Astrocyte (in vitro differentiated cells and primary cell): ENCODE measurements around the gene MTFR2. TPM values are rescaled to one million over a fixed set of nuclear protein-coding genes. Genes with fewer than 3 reads are reported as not detected.

Experiments
- DNase-seq: peaks from one replicate; pipeline ENCODE4 v3.0.0-alpha.2; 2010; ENCODE audit warnings: low read depth
- FAIRE-seq: peaks from 2 replicates; lab custom pipeline; 2011; peaks lifted over from hg19 to GRCh38; lab: Jason Lieb, UNC
- H2AFZ ChIP-seq: 2 replicates; pipeline ENCODE4 v1.6.0; 2012; ENCODE audit warnings: low read depth, low read length, inconsistent platforms
- H3K27ac ChIP-seq: 2 replicates; pipeline ENCODE4 v1.5.1; 2011; ENCODE audit warnings: low read depth, low read length, inconsistent platforms
- H3K27me3 ChIP-seq: 2 replicates; pipeline ENCODE4 v1.6.0; 2011; ENCODE audit warnings: low read length, inconsistent platforms; ENCODE audit not compliant: insufficient read depth
- H3K36me3 ChIP-seq: 2 replicates; pipeline ENCODE4 v1.5.1; 2011; ENCODE audit warnings: low read length, inconsistent platforms; ENCODE audit not compliant: insufficient read depth
- H3K4me1 ChIP-seq: 2 replicates; pipeline ENCODE4 v1.5.1; 2011; ENCODE audit warnings: low read length, inconsistent platforms; ENCODE audit not compliant: insufficient read depth
- H3K4me2 ChIP-seq: 2 replicates; pipeline ENCODE4 v1.6.0; 2012; ENCODE audit warnings: low read length, inconsistent platforms
- H3K4me3 ChIP-seq: 2 replicates; pipeline ENCODE4 v1.5.1; 2011; ENCODE audit warnings: low read depth, mild to moderate bottlenecking, low read length, inconsistent platforms; ENCODE audit not compliant: insufficient read depth
- H3K79me2 ChIP-seq: 2 replicates; pipeline ENCODE4 v1.6.0; 2012; ENCODE audit warnings: mild to moderate bottlenecking, low read length, inconsistent platforms; ENCODE audit not compliant: insufficient read depth
- H3K9ac ChIP-seq: 2 replicates; pipeline ENCODE4 v1.6.0; 2012; ENCODE audit warnings: mild to moderate bottlenecking, low read length, inconsistent platforms
- H3K9me3 ChIP-seq: 2 replicates; pipeline ENCODE4 v1.5.1; 2012; ENCODE audit warnings: low read depth, mild to moderate bottlenecking, low read length, inconsistent platforms; ENCODE audit not compliant: insufficient read depth
- H4K20me1 ChIP-seq: 2 replicates; pipeline ENCODE4 v1.6.0; 2012; ENCODE audit warnings: low read length, inconsistent platforms; ENCODE audit not compliant: insufficient read depth
- H3K27ac Mint-ChIP-seq: one replicate; pipeline ENCODE4 v1.8.0; 2021; ENCODE audit warnings: mild to moderate bottlenecking, mixed read lengths; ENCODE audit not compliant: unreplicated experiment
- H3K27me3 Mint-ChIP-seq: one replicate; pipeline ENCODE4 v1.8.0; 2021; ENCODE audit warnings: low read depth, mixed read lengths; ENCODE audit not compliant: unreplicated experiment
- H3K36me3 Mint-ChIP-seq: one replicate; pipeline ENCODE4 v1.8.0; 2021; ENCODE audit warnings: low read depth, mixed read lengths; ENCODE audit not compliant: unreplicated experiment
- H3K4me1 Mint-ChIP-seq: one replicate; pipeline ENCODE4 v1.8.0; 2021; ENCODE audit warnings: low read depth, mixed read lengths; ENCODE audit not compliant: unreplicated experiment
- H3K4me3 Mint-ChIP-seq: one replicate; pipeline ENCODE4 v1.8.0; 2021; ENCODE audit warnings: mild to moderate bottlenecking, moderate library complexity, mixed read lengths; ENCODE audit not compliant: unreplicated experiment
- H3K9me3 Mint-ChIP-seq: one replicate; pipeline ENCODE4 v1.8.0; 2021; ENCODE audit warnings: mild to moderate bottlenecking, mixed read lengths; ENCODE audit not compliant: unreplicated experiment
- EZH2 ChIP-seq: IDR thresholded peaks from 2 replicates; pipeline ENCODE4 v1.6.1; 2012; ENCODE audit warnings: mild to moderate bottlenecking, low read length, inconsistent platforms; ENCODE audit not compliant: insufficient read depth
- total RNA-seq: library from RNA; stranded (reverse); gene quantifications from 2 replicates; pipeline ENCODE4 v1.2.1, GENCODE V29; 2021
- TF ChIP-seq, protein P1 (sequence below): IDR thresholded peaks from 2 replicates; pipeline ENCODE4 v1.5.1; 2011; ENCODE audit warnings: low read depth, mild to moderate bottlenecking, inconsistent platforms, low read length, moderate library complexity; ENCODE audit not compliant: insufficient read depth

The MTFR2 gene
- total RNA-seq, 1 donor from 2014 or later: 1.8 TPM

DNA sequence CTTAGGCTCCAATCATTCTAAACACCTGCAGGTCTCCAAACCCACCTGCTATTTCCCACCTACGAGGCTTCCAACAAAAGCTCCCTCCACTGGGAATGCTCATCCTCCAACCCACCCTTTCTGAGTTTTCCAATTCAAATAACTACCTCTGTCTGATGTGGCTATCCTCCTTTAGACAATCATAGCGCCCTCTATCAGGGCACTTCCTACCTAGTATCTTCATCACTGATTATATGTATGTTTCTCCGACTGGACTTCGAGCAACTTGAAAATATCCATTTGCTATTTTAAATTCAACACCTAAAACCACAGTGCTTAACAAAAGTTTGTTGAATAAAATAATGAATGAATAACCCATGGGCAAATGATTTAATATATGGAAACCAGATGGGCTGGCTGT, 41.3 kb downstream of the MTFR2 start:
- Mint-ChIP-seq H3K4me1 (no peaks in the 10 kb centered on the region), H3K27me3 (no peaks in the 10 kb centered on the region), H3K4me3 (no peak overlapping the region), H3K27ac (no peak overlapping the region), H3K9me3 (peaks cover 3% of the 10 kb centered on the region), H3K36me3 (no peaks in the 10 kb centered on the region)
- Histone ChIP-seq H3K4me2 (no peak overlapping the region), H3K79me2 (no peaks in the 10 kb centered on the region), H3K9ac (no peak overlapping the region), H2AFZ (no peak overlapping the region), H3K4me1 (no peaks in the 10 kb centered on the region), H3K9me3 (no peaks in the 10 kb centered on the region), H3K27me3 (no peaks in the 10 kb centered on the region), H4K20me1 (no peaks in the 10 kb centered on the region), H3K36me3 (no peaks in the 10 kb centered on the region), H3K4me3 (no peak overlapping the region), H3K27ac (no peak overlapping the region)
- DNase-seq (no peak), FAIRE-seq (no peak)
- TF ChIP-seq EZH2: no peak
- TF ChIP-seq, protein P1, sequence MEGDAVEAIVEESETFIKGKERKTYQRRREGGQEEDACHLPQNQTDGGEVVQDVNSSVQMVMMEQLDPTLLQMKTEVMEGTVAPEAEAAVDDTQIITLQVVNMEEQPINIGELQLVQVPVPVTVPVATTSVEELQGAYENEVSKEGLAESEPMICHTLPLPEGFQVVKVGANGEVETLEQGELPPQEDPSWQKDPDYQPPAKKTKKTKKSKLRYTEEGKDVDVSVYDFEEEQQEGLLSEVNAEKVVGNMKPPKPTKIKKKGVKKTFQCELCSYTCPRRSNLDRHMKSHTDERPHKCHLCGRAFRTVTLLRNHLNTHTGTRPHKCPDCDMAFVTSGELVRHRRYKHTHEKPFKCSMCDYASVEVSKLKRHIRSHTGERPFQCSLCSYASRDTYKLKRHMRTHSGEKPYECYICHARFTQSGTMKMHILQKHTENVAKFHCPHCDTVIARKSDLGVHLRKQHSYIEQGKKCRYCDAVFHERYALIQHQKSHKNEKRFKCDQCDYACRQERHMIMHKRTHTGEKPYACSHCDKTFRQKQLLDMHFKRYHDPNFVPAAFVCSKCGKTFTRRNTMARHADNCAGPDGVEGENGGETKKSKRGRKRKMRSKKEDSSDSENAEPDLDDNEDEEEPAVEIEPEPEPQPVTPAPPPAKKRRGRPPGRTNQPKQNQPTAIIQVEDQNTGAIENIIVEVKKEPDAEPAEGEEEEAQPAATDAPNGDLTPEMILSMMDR: no peak

DNA sequence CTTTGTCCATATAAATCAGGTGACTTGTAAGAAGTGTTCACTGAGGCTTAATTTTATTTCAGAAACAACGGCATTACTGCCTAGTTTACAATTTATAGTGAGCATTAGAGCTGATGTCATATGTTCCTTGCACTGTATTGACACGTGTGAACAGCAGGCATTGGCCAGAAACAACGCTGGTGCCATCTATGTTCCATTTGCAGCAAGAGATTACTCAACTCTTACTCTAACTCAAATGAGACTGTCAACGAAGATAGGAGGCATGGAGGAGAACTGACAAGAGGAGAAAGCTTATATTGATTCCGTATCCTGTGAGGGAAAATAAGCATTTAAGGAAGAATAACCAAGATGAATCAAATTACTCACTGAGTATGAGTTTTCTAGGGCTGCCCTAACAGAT, 48.4 kb downstream of the MTFR2 start:
- Histone ChIP-seq H3K4me3 (no peak overlapping the region), H3K79me2 (no peaks in the 10 kb centered on the region), H3K36me3 (no peaks in the 10 kb centered on the region), H3K9me3 (no peaks in the 10 kb centered on the region), H2AFZ (no peak overlapping the region), H3K27ac (no peak overlapping the region), H3K4me2 (no peak overlapping the region), H3K9ac (no peak overlapping the region), H3K27me3 (no peaks in the 10 kb centered on the region), H4K20me1 (no peaks in the 10 kb centered on the region), H3K4me1 (no peaks in the 10 kb centered on the region)
- Mint-ChIP-seq H3K27ac (no peak overlapping the region), H3K4me3 (no peak overlapping the region), H3K9me3 (no peaks in the 10 kb centered on the region), H3K36me3 (no peaks in the 10 kb centered on the region), H3K4me1 (no peaks in the 10 kb centered on the region), H3K27me3 (no peaks in the 10 kb centered on the region)
- TF ChIP-seq, protein P1: no peak
- FAIRE-seq (no peak), DNase-seq (no peak)

DNA sequence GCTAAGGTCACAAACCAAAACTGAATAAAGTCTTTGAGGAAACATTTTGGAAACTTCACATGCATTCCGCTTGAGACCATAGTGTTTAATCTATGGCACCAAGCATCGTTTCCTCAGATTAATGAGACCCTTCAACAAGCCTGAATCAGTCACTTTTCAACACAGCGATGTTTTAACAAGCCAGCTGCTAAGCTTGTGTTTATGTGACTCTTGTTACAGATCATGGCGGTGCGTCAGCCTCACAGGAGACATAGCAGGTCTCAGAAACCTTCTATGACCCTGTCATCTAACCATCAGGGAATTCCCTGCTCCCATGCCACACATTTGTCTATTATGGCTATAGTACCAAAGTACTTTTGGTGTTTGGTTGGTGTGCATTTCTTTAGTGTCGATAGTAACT, 57.2 kb downstream of the MTFR2 start:
- Mint-ChIP-seq H3K9me3 (no peaks in the 10 kb centered on the region), H3K27me3 (no peaks in the 10 kb centered on the region), H3K4me1 (no peaks in the 10 kb centered on the region), H3K4me3 (no peak overlapping the region), H3K36me3 (no peaks in the 10 kb centered on the region), H3K27ac (no peak overlapping the region)
- Histone ChIP-seq H3K27ac (no peak overlapping the region), H3K36me3 (no peaks in the 10 kb centered on the region), H3K4me2 (no peak overlapping the region), H3K4me3 (no peak overlapping the region), H3K27me3 (no peaks in the 10 kb centered on the region), H3K79me2 (no peaks in the 10 kb centered on the region), H3K4me1 (no peaks in the 10 kb centered on the region), H4K20me1 (no peaks in the 10 kb centered on the region), H2AFZ (no peak overlapping the region), H3K9me3 (no peaks in the 10 kb centered on the region), H3K9ac (no peak overlapping the region)
- FAIRE-seq (no peak), DNase-seq (no peak)
- TF ChIP-seq, protein P1: no peak
- TF ChIP-seq EZH2: no peak
